Liver (tissue), 9 donors: Measurements from ENCODE around the gene GAP43. TPM values are rescaled to one million over a fixed set of nuclear protein-coding genes. Genes with fewer than 3 reads are reported as not detected.

ENCODE experiments used
- DNase-seq: peaks from one replicate; pipeline ENCODE4 v3.0.0-alpha.2; 2017; ENCODE audit warnings: low spot score
- H3K27ac ChIP-seq, 2 donors: one replicate each; pipeline ENCODE4 v1.7.0; 2013; ENCODE audit warnings: inconsistent platforms in 2 of 2, low read length in 2 of 2, control low read depth in 1 of 2, low read depth in 1 of 2, mild to moderate bottlenecking in 1 of 2
- H3K27me3 ChIP-seq, 4 donors: one replicate each; pipeline versions ENCODE4 v1.6.1 to v1.7.0; 2013; ENCODE audit warnings: low read length in 3 of 4, inconsistent platforms in 1 of 4, mild to moderate bottlenecking in 1 of 4, moderate library complexity in 1 of 4; ENCODE audit not compliant: control insufficient read depth in 4 of 4, insufficient read depth in 4 of 4
- H3K36me3 ChIP-seq, 4 donors: one replicate each; pipeline versions ENCODE4 v1.6.1 to v1.7.0; 2013; ENCODE audit warnings: low read length in 3 of 4, mild to moderate bottlenecking in 3 of 4, low read depth in 1 of 4, moderate library complexity in 1 of 4; ENCODE audit not compliant: control insufficient read depth in 4 of 4, insufficient read depth in 3 of 4
- H3K4me1 ChIP-seq, 4 donors: one replicate each; pipeline versions ENCODE4 v1.6.1 to v1.7.0; 2013; ENCODE audit warnings: low read length in 3 of 4, mild to moderate bottlenecking in 3 of 4, moderate library complexity in 1 of 4; ENCODE audit not compliant: control insufficient read depth in 4 of 4, insufficient read depth in 4 of 4
- H3K4me3 ChIP-seq, 3 donors: one replicate each; pipeline versions ENCODE4 v1.6.1 to v1.7.0; 2013; ENCODE audit warnings: low read length in 3 of 3, control low read depth in 1 of 3, low read depth in 1 of 3, mild to moderate bottlenecking in 1 of 3
- H3K9ac ChIP-seq, 2 donors: one replicate each; pipeline ENCODE4 v1.7.0; 2013; ENCODE audit warnings: low read length in 2 of 2, mild to moderate bottlenecking in 2 of 2, moderate library complexity in 2 of 2, control low read depth in 1 of 2, low read depth in 1 of 2
- H3K9me3 ChIP-seq, 4 donors: one replicate each; pipeline versions ENCODE4 v1.6.1 to v1.7.0; 2013; ENCODE audit warnings: low read length in 3 of 4; ENCODE audit not compliant: control insufficient read depth in 4 of 4
- ATF3 ChIP-seq: IDR thresholded peaks from 2 replicates; pipeline ENCODE4 v1.6.1; 2016; ENCODE audit warnings: antibody characterized with exemption
- EGR1 ChIP-seq, 2 donors: IDR thresholded peaks; 2 replicates each; pipeline ENCODE4 v1.6.1; 2016 to 2018; ENCODE audit warnings: antibody characterized with exemption in 2 of 2, low read depth in 2 of 2
- FOXA1 ChIP-seq: IDR thresholded peaks from 2 replicates; pipeline ENCODE4 v1.6.1; 2016; ENCODE audit warnings: antibody characterized with exemption
- FOXA2 ChIP-seq: IDR thresholded peaks from 2 replicates; pipeline ENCODE4 v1.6.1; 2016; ENCODE audit warnings: antibody characterized with exemption
- GABPA ChIP-seq, 2 donors: IDR thresholded peaks in 1 of 2; conservative IDR thresholded peaks in 1 of 2; 2 replicates each; pipeline ENCODE4 v1.6.1; 2016; ENCODE audit warnings: antibody characterized with exemption in 2 of 2, mild to moderate bottlenecking in 1 of 2, moderate library complexity in 1 of 2
- HNF4A ChIP-seq, 2 donors: conservative IDR thresholded peaks; 2 replicates each; pipeline ENCODE4 v1.6.1; 2016; ENCODE audit warnings: antibody characterized with exemption in 2 of 2, mild to moderate bottlenecking in 2 of 2
- HNF4G ChIP-seq: IDR thresholded peaks from 2 replicates; pipeline ENCODE4 v1.6.1; 2016; ENCODE audit warnings: antibody characterized with exemption
- JUND ChIP-seq, 2 donors: IDR thresholded peaks; 2 replicates each; pipeline ENCODE4 v1.6.1; 2016; ENCODE audit warnings: antibody characterized with exemption in 2 of 2
- NR2F2 ChIP-seq: IDR thresholded peaks from 2 replicates; pipeline ENCODE4 v1.6.1; 2016; ENCODE audit warnings: antibody characterized with exemption
- RAD21 ChIP-seq, 2 donors: IDR thresholded peaks; 2 replicates each; pipeline ENCODE4 v1.6.1; 2016; ENCODE audit warnings: antibody characterized with exemption in 2 of 2, mild to moderate bottlenecking in 2 of 2
- RXRA ChIP-seq, 2 donors: IDR thresholded peaks; 2 replicates each; pipeline ENCODE4 v1.6.1; 2017 to 2018; ENCODE audit warnings: antibody characterized with exemption in 2 of 2, mild to moderate bottlenecking in 1 of 2
- SP1 ChIP-seq: IDR thresholded peaks from 2 replicates; pipeline ENCODE4 v1.6.1; 2018; ENCODE audit warnings: antibody characterized with exemption, mild to moderate bottlenecking
- TAF1 ChIP-seq: conservative IDR thresholded peaks from 2 replicates; pipeline ENCODE4 v1.6.1; 2016; ENCODE audit warnings: antibody characterized with exemption, mild to moderate bottlenecking
- YY1 ChIP-seq: IDR thresholded peaks from 2 replicates; pipeline ENCODE4 v1.6.1; 2016; ENCODE audit warnings: antibody characterized with exemption, mild to moderate bottlenecking
- whole genome bisulfite sequencing: extraction: QIAGEN DNeasy Blood & Tissue Kit; methylation state at CpG from one replicate; pipeline ENCODE4 v1.1.7; 2013; 5-methylcytosine and 5-hydroxymethylcytosine counted together
- polyA plus RNA-seq, 2 donors: library from polyadenylated mRNA; stranded (reverse) in 1 of 2; unstranded in 1 of 2; fragments of 200-250 nt in 1 of 2; fragments of >200 nt in 1 of 2; fragmentation: Nextera tagmentation in 1 of 2; extraction: Ambion mirVana in 1 of 2; gene quantifications; one replicate each; pipeline versions ENCODE4 v1.2.1 to v1.2.3, GENCODE V29; 2013 to 2015
- total RNA-seq, 2 donors: library from RNA; depleted of rRNA; stranded (reverse); fragments of >200 nt; gene quantifications; one replicate each; pipeline ENCODE4 v1.2.3, GENCODE V29; 2014
- TF ChIP-seq, protein P1 (sequence below): fragments of 150-350 bp; IDR thresholded peaks from 2 replicates; pipeline ENCODE4 v1.5.1; 2017; ENCODE audit warnings: improper control_type of control experiment, low read depth, low read length; ENCODE audit not compliant: missing input control
- TF ChIP-seq, protein P2 (sequence below): IDR thresholded peaks from 2 replicates; pipeline ENCODE4 v1.6.1; 2016; ENCODE audit warnings: antibody characterized with exemption
- TF ChIP-seq, protein P3 (sequence below): IDR thresholded peaks from 2 replicates; pipeline ENCODE4 v1.6.1; 2016; ENCODE audit warnings: antibody characterized with exemption, mild to moderate bottlenecking
- TF ChIP-seq, protein P4 (sequence below): IDR thresholded peaks from 2 replicates; pipeline ENCODE4 v1.6.1; 2016; ENCODE audit warnings: antibody characterized with exemption
- donor health status: healthy.
- donor health status: healthy.
- donor health status: healthy.
- donor health status: healthy.
- donor health status: healthy.

GAP43 gene
- total and polyA plus RNA-seq, 4 donors = 0.06 TPM; not detected in 3

- no peaks in the 10 kb centered on the region for H3K9me3 ChIP-seq
- no peaks in the 10 kb centered on the region for H3K27me3 ChIP-seq
- TF ChIP-seq TAF1 = no peak
- TF ChIP-seq FOXA2 = no peak
- TF ChIP-seq, protein P1, sequence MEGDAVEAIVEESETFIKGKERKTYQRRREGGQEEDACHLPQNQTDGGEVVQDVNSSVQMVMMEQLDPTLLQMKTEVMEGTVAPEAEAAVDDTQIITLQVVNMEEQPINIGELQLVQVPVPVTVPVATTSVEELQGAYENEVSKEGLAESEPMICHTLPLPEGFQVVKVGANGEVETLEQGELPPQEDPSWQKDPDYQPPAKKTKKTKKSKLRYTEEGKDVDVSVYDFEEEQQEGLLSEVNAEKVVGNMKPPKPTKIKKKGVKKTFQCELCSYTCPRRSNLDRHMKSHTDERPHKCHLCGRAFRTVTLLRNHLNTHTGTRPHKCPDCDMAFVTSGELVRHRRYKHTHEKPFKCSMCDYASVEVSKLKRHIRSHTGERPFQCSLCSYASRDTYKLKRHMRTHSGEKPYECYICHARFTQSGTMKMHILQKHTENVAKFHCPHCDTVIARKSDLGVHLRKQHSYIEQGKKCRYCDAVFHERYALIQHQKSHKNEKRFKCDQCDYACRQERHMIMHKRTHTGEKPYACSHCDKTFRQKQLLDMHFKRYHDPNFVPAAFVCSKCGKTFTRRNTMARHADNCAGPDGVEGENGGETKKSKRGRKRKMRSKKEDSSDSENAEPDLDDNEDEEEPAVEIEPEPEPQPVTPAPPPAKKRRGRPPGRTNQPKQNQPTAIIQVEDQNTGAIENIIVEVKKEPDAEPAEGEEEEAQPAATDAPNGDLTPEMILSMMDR = no peak
- TF ChIP-seq JUND (IDR thresholded peaks at IDR 0.05) = no peak
- no peak for TF ChIP-seq ATF3
- TF ChIP-seq, protein P2, sequence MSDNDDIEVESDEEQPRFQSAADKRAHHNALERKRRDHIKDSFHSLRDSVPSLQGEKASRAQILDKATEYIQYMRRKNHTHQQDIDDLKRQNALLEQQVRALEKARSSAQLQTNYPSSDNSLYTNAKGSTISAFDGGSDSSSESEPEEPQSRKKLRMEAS = no peak
- no peak for TF ChIP-seq SP1
- no peak for TF ChIP-seq YY1
- TF ChIP-seq, protein P3, sequence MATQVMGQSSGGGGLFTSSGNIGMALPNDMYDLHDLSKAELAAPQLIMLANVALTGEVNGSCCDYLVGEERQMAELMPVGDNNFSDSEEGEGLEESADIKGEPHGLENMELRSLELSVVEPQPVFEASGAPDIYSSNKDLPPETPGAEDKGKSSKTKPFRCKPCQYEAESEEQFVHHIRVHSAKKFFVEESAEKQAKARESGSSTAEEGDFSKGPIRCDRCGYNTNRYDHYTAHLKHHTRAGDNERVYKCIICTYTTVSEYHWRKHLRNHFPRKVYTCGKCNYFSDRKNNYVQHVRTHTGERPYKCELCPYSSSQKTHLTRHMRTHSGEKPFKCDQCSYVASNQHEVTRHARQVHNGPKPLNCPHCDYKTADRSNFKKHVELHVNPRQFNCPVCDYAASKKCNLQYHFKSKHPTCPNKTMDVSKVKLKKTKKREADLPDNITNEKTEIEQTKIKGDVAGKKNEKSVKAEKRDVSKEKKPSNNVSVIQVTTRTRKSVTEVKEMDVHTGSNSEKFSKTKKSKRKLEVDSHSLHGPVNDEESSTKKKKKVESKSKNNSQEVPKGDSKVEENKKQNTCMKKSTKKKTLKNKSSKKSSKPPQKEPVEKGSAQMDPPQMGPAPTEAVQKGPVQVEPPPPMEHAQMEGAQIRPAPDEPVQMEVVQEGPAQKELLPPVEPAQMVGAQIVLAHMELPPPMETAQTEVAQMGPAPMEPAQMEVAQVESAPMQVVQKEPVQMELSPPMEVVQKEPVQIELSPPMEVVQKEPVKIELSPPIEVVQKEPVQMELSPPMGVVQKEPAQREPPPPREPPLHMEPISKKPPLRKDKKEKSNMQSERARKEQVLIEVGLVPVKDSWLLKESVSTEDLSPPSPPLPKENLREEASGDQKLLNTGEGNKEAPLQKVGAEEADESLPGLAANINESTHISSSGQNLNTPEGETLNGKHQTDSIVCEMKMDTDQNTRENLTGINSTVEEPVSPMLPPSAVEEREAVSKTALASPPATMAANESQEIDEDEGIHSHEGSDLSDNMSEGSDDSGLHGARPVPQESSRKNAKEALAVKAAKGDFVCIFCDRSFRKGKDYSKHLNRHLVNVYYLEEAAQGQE = no peak
- no peak for TF ChIP-seq RAD21 (IDR thresholded peaks at IDR 0.05)
- no peak for TF ChIP-seq NR2F2
- TF ChIP-seq RXRA (IDR thresholded peaks at IDR 0.05) = no peak
- TF ChIP-seq HNF4G = no peak
- TF ChIP-seq, protein P4, sequence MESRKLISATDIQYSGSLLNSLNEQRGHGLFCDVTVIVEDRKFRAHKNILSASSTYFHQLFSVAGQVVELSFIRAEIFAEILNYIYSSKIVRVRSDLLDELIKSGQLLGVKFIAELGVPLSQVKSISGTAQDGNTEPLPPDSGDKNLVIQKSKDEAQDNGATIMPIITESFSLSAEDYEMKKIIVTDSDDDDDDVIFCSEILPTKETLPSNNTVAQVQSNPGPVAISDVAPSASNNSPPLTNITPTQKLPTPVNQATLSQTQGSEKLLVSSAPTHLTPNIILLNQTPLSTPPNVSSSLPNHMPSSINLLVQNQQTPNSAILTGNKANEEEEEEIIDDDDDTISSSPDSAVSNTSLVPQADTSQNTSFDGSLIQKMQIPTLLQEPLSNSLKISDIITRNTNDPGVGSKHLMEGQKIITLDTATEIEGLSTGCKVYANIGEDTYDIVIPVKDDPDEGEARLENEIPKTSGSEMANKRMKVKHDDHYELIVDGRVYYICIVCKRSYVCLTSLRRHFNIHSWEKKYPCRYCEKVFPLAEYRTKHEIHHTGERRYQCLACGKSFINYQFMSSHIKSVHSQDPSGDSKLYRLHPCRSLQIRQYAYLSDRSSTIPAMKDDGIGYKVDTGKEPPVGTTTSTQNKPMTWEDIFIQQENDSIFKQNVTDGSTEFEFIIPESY = no peak
- no peak for TF ChIP-seq EGR1 (IDR thresholded peaks at IDR 0.05; ENCODE audit: low read depth in 2 of 2)
- no peak for TF ChIP-seq GABPA (IDR thresholded peaks at IDR 0.05 in 1 of 2, conservative IDR thresholded peaks at IDR 0.05 in 1 of 2)
- no peak for TF ChIP-seq FOXA1
- H3K9ac ChIP-seq = no peak overlapping the region
- H3K4me1 ChIP-seq = no peaks in the 10 kb centered on the region
- DNase-seq = no peak
- H3K4me3 ChIP-seq = no peak overlapping the region
- H3K27ac ChIP-seq = no peak overlapping the region
- no peaks in the 10 kb centered on the region for H3K36me3 ChIP-seq
These were observed 76.4 kb downstream of the GAP43 start for GRCh38 chr3:115699706-115700105.

DNA sequence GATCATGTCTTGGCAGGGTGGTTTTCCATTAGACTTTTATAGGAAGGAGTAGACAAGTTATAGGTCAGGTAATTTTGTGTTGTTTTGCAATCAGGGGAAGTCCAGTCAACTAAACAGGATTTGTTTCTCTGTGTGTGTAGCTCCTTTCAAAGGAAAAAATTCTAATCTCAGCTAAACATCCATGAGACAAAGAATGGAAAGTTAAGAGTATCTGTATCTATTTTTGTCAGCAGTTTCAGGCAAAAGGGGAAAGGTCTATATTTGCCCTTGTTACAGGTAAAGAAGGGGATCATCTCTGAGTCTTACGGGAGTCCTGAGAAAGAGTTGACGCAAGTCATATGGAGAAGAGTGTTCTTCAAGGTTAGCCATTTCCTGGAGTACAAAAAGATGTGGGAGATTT lies 79.3 kb downstream of the GAP43 start:
- Histone ChIP-seq H3K9me3 (no peaks in the 10 kb centered on the region), H3K36me3 (no peaks in the 10 kb centered on the region), H3K4me1 (peaks cover 0 to 6% (median 0%) of the 10 kb centered on the region in 4 donors), H3K27me3 (no peaks in the 10 kb centered on the region), H3K27ac (no peak overlapping the region), H3K4me3 (no peak overlapping the region), H3K9ac (no peak overlapping the region)
- over 99% methylated on average over 2 of the region's 2 CpGs for WGBS
- no peak for DNase-seq
- TF ChIP-seq, protein P3 = no peak
- no peak for TF ChIP-seq RXRA (IDR thresholded peaks at IDR 0.05)
- no peak for TF ChIP-seq GABPA (IDR thresholded peaks at IDR 0.05 in 1 of 2, conservative IDR thresholded peaks at IDR 0.05 in 1 of 2)
- TF ChIP-seq HNF4A (conservative IDR thresholded peaks at IDR 0.05) = no peak
- TF ChIP-seq, protein P2 = no peak
- TF ChIP-seq JUND (IDR thresholded peaks at IDR 0.05) = no peak
- TF ChIP-seq TAF1 = no peak
- TF ChIP-seq, protein P4 = no peak
- no peak for TF ChIP-seq EGR1 (IDR thresholded peaks at IDR 0.05; ENCODE audit: low read depth in 2 of 2)
- TF ChIP-seq ATF3 = no peak
- TF ChIP-seq SP1 = no peak
